KMS-11 (cell line): ENCODE measurements around the gene FAM120B.

Experiments
- H2AFZ ChIP-seq: fragments of 200-600 bp; sonication (generic); 2 replicates; pipeline ENCODE4 v1.6.1; 2016; ENCODE audit warnings: antibody characterized with exemption, mixed run types, low read depth
- H3K27ac ChIP-seq: fragments of 200-600 bp; sonication (generic); 2 replicates; pipeline ENCODE4 v1.6.1; 2016; ENCODE audit warnings: mild to moderate bottlenecking, mixed run types
- H3K27me3 ChIP-seq: fragments of 200-600 bp; sonication (generic); 2 replicates; pipeline ENCODE4 v1.6.1; 2017; ENCODE audit warnings: mild to moderate bottlenecking, low read depth, mixed run types, moderate library complexity; ENCODE audit not compliant: insufficient read depth
- H3K36me3 ChIP-seq: fragments of 200-600 bp; sonication (generic); 2 replicates; pipeline ENCODE4 v1.6.1; 2017; ENCODE audit warnings: mild to moderate bottlenecking, mixed run types; ENCODE audit not compliant: insufficient read depth
- H3K4me1 ChIP-seq: fragments of 200-600 bp; sonication (generic); 2 replicates; pipeline ENCODE4 v1.6.1; 2016; ENCODE audit warnings: mild to moderate bottlenecking, low read depth, mixed run types; ENCODE audit not compliant: poor library complexity, severe bottlenecking
- H3K4me2 ChIP-seq: fragments of 200-600 bp; sonication (generic); 2 replicates; pipeline ENCODE4 v1.7.0; 2016; ENCODE audit warnings: mild to moderate bottlenecking, mixed run types
- H3K4me3 ChIP-seq: fragments of 200-600 bp; sonication (generic); IDR thresholded peaks from 2 replicates; pipeline ENCODE4 v1.6.1; 2017; ENCODE audit warnings: low read depth, low read length, mixed read lengths; ENCODE audit not compliant: insufficient read depth
- H3K79me2 ChIP-seq: fragments of 200-600 bp; sonication (generic); 2 replicates; pipeline ENCODE4 v1.6.1; 2016; ENCODE audit warnings: low read depth, mixed run types; ENCODE audit not compliant: insufficient read depth
- H3K9ac ChIP-seq: fragments of 200-600 bp; sonication (generic); 2 replicates; pipeline ENCODE4 v1.6.1; 2016; ENCODE audit warnings: mild to moderate bottlenecking, mixed run types
- H4K20me1 ChIP-seq: fragments of 200-600 bp; sonication (generic); 2 replicates; pipeline ENCODE4 v1.6.1; 2016; ENCODE audit warnings: mild to moderate bottlenecking, mixed run types; ENCODE audit not compliant: insufficient read depth
- TF ChIP-seq, protein P1 (sequence below): fragments of 200-600 bp; sonication (generic); conservative IDR thresholded peaks from 2 replicates; pipeline ENCODE4 v1.6.1; 2017; ENCODE audit warnings: low read depth, mild to moderate bottlenecking, antibody characterized with exemption, low read length, moderate library complexity, mixed read lengths

FAM120B gene

GRCh38 chr6:170290296-170291128 lies 16.0 kb upstream of the FAM120B start, which contains the start of gene DLL1:
Gene DLL1, minus strand, starts transcription at chr6:170291078. Its CDS starts 939 bp downstream, at chr6:170290139.
- H4K20me1 ChIP-seq: no peaks in the 10 kb centered on the region
- H3K27me3 ChIP-seq: peaks cover 50% of the 10 kb centered on the region
- H3K4me1 ChIP-seq: peaks cover 4% of the 10 kb centered on the region
- no peak within 1 kb of the TSS for H3K4me3 ChIP-seq
- H3K9ac ChIP-seq: no peak within 1 kb of the TSS
- no peaks in the 10 kb centered on the region for H3K79me2 ChIP-seq
- 0 out of 2 replicates have a peak within 1 kb of the TSS, but pooled peaks have one; percentile 17 for H3K4me2 ChIP-seq
- H3K27ac ChIP-seq: no peak within 1 kb of the TSS
- TF ChIP-seq, protein P1, sequence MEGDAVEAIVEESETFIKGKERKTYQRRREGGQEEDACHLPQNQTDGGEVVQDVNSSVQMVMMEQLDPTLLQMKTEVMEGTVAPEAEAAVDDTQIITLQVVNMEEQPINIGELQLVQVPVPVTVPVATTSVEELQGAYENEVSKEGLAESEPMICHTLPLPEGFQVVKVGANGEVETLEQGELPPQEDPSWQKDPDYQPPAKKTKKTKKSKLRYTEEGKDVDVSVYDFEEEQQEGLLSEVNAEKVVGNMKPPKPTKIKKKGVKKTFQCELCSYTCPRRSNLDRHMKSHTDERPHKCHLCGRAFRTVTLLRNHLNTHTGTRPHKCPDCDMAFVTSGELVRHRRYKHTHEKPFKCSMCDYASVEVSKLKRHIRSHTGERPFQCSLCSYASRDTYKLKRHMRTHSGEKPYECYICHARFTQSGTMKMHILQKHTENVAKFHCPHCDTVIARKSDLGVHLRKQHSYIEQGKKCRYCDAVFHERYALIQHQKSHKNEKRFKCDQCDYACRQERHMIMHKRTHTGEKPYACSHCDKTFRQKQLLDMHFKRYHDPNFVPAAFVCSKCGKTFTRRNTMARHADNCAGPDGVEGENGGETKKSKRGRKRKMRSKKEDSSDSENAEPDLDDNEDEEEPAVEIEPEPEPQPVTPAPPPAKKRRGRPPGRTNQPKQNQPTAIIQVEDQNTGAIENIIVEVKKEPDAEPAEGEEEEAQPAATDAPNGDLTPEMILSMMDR: no peak
- no peak within 1 kb of the TSS for H2AFZ ChIP-seq
- H3K36me3 ChIP-seq: no peaks in the 10 kb centered on the region

DNA sequence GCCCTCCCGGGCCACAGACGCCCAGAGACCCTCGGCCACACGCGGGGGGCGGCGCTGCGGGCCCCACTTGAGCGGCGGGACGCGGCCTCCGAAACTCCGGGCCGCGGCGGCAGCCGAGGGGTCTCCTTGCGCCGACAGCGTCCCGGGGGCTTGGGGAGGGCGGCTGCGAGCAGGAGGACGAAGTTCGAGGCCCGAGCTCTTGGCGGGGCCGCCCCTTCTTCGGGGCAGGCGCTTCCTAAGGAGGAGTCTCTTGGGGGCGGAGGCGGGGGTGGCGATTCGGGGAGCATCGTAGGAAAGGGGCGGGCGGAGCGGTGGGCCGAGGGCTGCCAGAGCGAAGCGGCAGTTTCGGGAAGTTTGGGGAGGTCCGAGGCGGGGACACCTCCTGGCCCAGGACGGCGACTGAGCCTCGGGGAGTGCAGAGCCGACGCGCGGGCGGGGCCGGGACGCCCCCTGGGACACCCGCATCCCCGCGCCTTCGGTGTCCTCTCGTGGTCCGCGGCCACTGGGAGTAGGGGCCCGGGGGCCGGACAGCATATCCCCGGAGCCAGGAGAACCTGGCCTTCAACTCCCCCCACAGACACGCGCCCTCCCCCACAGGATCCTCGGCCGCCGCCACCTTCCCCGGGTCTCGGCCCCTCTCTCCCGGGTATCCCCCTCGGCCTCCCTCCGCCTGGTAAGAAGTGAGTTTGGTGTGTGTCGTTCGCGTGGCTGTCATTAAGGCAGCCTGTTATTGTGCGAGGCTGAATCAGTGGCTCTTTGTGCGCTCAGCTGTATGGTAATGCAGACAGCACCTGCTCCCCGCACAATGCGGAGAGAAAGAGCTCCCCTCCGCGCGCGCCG lies 15.1 kb upstream of the FAM120B start:
- Histone ChIP-seq H3K9ac (no peak overlapping the region), H3K27me3 (peaks cover 45% of the 10 kb centered on the region)
- TF ChIP-seq, protein P1: no peak

GRCh38 chr6:170292111-170292406 lies 14.5 kb upstream of the FAM120B start:
- Histone ChIP-seq H3K79me2 (no peaks in the 10 kb centered on the region), H3K9ac (no peak overlapping the region), H3K4me3 (no peak overlapping the region), H2AFZ (no peak overlapping the region), H3K27me3 (peaks cover 45% of the 10 kb centered on the region), H4K20me1 (no peaks in the 10 kb centered on the region), H3K27ac (no peak overlapping the region), H3K36me3 (no peaks in the 10 kb centered on the region), H3K4me2 (no peak overlapping the region), H3K4me1 (peaks cover 4% of the 10 kb centered on the region)
- TF ChIP-seq, protein P1: no peak

More for the DNA sequence above, 15.1 kb upstream of the FAM120B start:
- Histone ChIP-seq H3K79me2 (no peaks in the 10 kb centered on the region), H3K4me2 (no peak overlapping the region), H3K27ac (no peak overlapping the region), H3K36me3 (no peaks in the 10 kb centered on the region), H3K4me1 (peaks cover 4% of the 10 kb centered on the region), H4K20me1 (no peaks in the 10 kb centered on the region), H3K4me3 (no peak overlapping the region), H2AFZ (no peak overlapping the region)

- Histone ChIP-seq H3K9ac (no peak overlapping the region), H3K27ac (no peak overlapping the region), H3K79me2 (no peaks in the 10 kb centered on the region), H3K36me3 (no peaks in the 10 kb centered on the region), H2AFZ (no peak overlapping the region), H3K4me2 (no peak overlapping the region), H3K4me3 (no peak overlapping the region), H3K27me3 (peaks cover 45% of the 10 kb centered on the region), H4K20me1 (no peaks in the 10 kb centered on the region), H3K4me1 (peaks cover 4% of the 10 kb centered on the region)
- TF ChIP-seq, protein P1: no peak
These were observed 14.0 kb upstream of the FAM120B start for GRCh38 chr6:170292407-170293158.
